GM21447 (cell line): ENCODE results near the gene RAB36.

Source experiments
- ATAC-seq: cut with Tn5 transposase; IDR thresholded peaks from one replicate; pipeline ENCODE4 v1.9.1; 2021; ENCODE audit not compliant: unreplicated experiment

RAB36 gene, protein sequence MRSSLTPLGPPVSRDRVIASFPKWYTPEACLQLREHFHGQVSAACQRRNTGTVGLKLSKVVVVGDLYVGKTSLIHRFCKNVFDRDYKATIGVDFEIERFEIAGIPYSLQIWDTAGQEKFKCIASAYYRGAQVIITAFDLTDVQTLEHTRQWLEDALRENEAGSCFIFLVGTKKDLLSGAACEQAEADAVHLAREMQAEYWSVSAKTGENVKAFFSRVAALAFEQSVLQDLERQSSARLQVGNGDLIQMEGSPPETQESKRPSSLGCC

DNA sequence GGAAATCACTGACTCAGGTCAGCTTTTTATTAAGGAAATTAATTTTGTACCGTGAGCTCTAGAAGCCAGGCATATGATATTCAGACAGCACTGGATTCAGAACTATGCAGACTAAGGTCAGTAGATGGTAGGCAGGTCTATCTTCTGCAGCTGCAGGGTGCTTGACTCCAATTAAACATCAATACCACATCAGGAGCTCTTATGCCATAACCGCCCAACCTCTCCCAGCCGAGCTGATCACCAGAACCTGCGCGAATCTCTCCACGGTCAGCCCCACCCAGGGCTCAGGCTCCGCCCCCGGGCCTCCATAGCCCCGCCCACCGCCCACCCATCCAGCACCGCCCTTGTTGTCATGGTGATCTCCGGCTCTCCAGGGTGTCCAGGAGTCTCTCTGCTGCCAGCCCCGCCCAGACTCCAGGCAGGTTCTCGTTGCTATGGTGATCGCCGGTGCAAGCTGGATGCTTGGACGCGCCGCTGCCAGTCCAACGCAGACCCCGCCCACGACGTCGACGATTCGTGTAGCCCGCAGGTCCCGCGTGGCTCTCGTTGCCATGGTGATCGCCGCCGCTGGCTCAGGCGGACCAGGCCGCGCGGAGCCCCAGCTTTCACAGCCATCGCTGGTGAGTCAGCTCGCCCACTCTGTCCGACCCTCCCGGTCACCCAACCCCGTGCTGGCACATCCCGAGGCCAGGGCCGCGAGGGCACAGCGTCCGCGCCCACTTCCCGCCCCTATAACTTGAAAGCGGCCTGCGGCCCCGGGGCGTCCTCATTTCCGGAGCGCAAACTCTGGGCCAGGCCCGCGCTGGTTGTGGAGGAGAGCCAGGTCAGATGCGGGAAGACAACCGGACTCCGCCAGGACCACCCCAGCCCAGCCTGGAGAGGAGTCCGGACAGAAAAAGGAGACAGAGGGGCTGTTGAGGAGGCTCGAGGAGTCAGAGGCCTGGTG lies at the start of gene RAB36:
Gene RAB36 (plus strand): TSS at position 546 of the 946 bp plus-strand sequence. CDS start 1,140 bp downstream, outside the sequence.
- ATAC-seq: no peak

DNA sequence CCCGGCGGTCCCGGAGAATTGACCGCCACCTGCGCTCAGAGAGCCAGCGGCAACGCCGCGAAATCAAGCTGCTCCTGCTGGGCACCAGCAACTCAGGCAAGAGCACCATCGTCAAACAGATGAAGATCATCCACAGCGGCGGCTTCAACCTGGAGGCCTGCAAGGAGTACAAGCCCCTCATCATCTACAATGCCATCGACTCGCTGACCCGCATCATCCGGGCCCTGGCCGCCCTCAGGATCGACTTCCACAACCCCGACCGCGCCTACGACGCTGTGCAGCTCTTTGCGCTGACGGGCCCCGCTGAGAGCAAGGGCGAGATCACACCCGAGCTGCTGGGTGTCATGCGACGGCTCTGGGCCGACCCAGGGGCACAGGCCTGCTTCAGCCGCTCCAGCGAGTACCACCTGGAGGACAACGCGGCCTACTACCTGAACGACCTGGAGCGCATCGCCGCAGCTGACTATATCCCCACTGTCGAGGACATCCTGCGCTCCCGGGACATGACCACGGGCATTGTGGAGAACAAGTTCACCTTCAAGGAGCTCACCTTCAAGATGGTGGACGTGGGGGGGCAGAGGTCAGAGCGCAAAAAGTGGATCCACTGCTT lies 49.4 kb upstream of the RAB36 start:
- no peak for ATAC-seq

DNA sequence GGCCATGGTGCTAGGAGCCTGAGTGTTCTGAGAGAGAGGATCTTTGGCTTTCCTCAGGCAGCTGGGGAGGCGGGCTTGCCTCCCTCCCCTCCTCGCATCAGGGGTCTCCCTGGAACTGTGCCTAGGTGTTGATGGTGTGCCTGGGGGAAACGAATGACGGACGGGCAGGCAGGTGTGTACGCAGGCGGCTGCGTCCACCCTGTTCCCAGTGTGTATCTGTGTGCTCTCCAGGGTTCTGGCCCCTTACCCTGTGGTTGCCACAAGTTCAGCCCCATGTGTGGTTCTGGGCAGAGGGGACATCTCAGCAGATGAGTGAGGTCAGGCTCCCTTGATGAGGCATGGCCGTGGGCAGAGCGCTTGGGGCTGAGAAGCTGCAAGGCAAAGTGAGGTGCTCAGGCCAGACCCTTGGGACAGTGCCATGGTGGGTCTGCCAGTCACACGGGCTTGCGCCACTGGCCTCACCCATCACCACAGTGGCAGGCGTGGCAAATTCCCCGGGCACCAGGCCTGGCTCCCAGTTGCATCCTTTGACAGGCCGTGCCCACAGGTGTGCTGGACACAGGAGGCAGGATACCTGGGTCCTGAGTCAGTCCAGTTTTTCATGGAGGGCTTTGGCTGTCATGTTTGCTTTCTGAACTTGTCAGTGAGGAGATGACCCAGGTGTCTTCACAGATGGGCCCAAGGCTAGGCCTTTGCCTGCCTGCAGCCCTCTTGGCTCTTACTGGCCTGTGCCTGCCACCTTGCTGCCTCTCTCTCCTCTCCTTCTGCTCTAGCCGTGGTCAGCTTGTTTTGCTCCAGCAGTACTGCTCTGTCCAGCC lies 47.7 kb upstream of the RAB36 start:
- ATAC-seq: no peak

DNA sequence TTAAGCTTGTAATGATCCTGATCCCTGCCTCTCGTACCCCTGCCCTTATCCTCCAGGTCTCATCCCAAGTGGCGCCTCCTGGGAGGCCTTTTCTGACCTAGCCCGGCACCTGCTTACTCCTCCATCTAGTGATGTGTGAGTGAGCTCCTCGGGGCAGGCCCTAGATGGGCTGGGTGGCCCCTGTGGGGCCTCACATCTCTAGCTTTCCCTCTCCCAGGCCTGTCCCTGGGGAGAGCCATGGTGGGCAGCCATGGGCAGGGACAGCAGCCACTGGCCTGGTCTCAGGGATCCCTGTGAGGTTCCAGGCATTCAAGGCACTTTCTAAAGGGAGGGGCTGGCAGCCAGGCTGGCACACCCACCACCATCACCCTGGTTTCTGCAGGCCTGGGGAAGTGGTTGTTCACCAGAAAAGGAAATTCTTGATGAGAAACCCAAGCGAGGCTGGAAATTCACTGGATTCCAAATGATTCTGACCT lies 47.0 kb upstream of the RAB36 start:
- no peak for ATAC-seq

DNA sequence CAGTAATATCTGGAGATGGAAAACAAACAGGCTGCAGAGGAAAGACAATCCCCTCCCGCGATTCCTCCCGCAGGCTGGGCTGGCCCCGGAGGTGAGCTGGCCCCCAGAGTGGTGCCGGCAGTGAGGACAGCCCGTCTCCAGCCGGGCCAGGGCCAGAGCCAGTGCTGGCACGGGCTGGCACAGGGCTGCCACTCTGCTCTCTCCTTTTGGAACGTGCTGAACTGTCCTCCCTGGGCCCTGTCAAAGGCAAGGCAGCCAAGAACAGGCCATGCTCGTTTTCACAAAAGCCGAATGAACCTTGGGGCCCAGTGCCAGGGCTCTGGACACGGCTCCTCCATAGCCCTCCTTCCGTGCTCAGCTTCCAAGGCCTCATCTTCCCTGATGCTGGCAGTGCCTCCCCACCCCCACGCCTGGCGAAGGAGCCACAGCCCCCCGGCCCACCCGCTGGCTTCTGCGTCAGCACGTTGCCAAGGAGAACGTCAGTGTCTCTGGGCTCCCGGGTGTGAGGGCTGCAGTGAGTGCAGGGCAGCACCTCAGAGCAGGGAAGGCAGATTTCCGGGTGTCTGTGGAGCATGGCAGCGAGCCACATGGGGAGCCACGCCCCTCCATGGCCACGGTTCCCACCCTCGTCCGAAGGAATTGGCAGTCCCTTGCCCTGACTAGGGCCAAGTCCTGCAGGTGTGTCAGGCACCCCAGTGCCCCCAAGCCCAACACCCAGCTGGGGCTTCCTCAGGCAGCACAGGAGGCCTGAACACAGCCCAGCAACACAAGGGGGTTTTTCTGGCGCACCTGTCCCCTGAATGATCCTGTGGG lies 46.4 kb upstream of the RAB36 start:
- no peak for ATAC-seq

DNA sequence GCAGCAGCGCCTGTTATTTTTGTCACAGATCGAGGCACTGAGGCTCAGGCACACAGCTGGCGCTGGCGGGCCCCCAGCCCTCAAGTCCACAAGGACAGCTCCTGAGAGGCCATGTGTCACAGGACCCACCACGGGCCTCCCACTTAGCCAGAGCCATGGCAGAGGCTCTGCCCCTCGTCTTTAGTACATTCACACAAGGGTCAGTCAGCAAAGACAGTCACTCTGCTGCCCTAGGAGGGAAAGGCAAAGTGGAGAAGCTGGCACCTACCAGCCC lies 45.8 kb upstream of the RAB36 start:
- ATAC-seq: no peak

DNA sequence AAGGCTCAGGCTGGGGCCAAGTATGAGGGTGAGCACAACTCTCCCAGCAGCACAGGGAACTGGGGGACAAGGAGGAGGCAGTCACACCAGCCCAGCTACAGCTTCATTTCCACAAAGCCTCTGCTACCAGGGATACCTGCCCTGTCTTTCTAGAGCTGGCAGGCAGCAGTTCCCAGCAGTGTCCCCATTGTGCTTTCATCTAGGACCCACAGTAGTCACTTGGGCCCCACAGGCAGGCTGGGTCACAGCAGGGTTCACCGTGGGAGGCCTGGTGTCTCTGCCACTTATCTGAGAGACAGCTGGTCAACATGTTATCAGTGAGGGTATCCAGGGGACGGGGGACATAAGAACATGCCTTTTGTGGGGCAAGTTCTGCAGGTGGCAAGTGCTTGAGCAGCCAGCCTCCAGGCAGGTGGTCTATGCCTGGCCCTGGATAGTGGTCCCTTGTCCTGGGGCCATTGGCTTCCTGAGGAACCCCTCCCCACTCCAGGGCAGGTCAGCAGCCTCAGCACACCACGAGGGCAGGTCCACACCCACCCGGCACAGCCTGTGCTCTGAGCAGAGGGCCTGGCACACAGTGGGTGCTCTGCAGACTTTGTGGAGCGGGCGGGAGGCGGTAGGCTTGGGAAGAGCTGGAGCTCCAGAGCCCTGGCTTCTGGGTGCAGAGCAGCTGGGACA lies 45.0 kb upstream of the RAB36 start:
- no peak for ATAC-seq

DNA sequence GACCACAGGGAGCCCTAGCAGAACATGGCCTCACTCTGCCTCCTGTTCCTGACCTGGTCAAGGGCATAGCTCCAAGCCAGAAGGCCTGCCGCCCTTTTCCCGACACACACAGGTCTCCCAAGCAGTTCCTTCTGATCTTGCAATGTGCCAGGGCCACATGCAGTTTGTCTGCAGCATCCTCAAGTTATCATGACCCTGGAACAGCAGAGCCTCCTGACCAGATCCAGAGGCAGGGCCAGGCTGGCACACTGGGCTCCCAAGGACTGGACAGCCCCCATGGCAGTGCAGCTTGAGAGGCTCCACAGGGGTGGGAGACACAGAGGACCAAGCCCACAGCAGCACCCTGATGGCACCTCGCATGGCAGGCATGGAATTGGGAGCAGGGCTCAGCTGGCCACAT lies 43.8 kb upstream of the RAB36 start:
- no peak for ATAC-seq

DNA sequence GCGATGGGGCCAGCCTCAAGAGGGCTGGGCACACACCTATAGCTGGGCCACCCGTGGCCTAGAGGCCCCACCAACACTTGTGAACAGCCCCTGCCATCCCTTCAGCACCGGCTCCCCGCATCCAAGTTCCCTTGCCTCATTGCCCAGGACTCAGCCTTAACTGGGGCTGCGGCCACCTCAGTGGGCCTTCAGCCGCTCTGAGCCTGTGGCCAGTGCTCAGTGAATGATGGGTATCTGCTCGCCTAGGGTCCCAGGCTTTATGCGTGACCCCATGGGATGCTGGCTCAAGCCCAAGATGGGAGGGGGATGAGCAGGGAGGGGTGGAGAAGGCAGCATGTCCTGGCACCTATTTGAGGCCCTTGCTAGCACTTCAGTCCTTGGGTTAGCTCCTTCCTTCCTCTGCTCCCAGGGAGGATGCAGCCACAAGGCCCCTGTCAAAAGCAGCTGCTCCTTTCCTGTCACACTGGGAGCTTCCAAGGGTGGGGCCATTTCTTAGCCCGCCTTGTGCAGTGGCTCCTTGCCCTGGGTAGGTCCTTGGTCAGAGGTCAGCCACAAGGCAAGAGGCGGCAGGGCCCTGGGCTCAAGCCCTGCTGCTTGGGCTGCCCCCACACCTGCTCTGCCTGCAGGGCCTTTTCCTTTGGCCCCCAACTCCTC lies 43.1 kb upstream of the RAB36 start:
- no peak for ATAC-seq

DNA sequence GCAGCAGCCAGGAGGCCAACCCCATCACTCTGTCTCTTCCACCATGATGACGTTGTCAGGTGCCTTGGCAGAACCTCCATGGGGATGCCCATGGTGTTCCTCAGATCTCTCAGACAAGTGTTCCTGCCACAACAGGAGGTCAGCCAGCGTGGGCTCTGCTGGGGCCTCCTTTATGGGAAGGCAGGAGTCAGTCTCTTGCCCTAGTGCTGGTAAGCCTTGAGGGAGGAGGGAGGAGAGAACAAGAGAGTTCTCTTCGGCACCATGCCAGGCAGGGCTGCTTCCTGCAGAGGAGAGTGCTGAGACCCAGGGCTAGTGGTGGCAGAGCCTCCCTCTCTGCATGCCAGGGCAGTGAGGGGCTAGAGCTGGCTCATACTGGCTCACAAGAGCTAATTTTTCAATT lies 42.5 kb upstream of the RAB36 start:
- no peak for ATAC-seq

DNA sequence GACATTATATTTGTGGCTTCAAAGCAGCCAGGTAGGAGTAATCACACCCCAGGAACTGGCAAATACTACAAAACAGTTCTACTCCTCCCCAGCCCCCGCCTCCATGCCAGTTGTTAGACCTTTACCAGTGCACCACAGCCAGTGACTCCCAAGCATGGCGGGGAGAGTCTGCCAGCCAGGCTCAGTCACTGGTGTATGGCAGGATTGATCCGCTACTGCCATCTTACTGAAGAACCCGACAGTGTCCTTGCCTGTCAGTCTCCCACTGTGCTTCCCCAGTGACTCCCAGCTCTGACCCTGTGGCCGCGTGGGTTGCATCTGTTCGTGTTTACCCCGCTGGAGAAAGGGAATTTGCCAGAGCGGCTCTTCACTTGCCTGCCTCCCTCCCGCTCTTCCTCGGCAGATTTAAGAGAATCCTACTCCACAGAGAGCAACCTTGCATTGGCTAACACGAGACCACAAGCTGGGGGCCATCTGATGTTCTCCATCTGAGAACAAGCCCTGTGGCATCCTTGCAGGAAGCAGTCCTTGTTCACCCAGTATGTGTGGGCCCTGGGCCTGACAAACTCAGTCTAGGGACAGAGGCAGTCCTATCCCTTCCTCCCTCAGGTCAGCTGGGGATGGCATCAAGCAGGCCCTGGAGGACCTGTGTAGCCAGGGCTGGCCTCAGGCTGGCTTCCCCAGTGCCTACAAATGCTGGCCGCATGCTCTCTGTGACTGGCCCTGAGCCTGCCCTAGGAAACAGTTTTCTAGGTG lies 41.9 kb upstream of the RAB36 start:
- no peak for ATAC-seq

DNA sequence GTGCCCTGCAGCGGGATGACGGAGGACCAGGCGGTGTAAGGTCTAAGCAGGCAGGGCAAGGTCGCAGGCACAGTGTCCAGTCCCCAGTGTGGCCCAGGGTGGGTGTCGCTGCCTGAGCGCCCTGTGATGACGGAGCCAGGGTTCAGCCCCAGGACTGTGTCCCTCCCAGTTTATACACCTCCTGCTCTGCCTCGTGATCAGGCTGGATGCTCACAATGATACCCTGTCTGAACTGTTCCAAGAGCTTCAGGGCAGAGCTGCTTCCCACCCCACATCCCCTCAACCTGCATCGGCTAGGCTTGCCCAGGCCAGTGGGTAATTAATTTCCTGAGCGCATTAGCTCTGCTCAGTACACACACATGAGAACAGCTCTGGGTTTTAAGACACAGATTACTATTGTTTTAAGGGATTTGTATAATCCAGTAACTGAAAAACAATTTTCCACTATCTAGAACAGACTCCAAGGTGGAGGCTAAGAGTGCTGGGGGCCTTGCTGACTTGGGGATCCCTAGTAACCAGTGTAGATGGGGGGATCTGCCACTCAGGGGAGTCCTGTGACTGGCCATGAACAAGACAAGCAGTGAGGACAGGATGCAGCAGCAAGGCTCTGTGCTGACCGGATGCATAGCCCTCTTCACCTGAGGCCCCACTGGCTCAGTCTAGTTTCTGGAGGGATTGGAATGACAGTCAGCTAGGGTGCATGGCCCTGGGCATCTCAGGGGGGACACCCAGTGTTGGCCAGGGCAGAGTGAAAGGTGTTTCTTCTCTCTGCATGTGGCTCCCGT lies 40.9 kb upstream of the RAB36 start:
- ATAC-seq: no peak

DNA sequence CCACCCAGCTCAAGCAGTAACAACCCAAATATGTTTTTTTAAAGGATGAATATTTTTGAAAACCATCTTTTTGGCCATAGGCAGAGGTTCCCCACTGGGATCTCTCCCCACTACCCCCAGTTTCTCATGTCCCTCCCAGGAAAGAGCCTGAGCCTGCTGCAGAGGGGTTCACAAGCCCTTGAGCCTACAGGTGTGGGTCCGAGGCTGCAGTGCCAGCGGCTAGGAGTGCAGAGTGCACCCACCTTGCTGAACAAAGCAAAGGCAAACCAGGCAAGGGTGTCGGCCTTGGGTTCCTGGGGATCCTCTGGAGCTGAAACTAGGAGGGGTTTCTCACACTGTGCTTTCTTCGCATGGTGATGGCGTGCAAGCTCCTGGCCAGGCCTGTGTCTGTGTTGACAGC lies 40.0 kb upstream of the RAB36 start:
- ATAC-seq: no peak

DNA sequence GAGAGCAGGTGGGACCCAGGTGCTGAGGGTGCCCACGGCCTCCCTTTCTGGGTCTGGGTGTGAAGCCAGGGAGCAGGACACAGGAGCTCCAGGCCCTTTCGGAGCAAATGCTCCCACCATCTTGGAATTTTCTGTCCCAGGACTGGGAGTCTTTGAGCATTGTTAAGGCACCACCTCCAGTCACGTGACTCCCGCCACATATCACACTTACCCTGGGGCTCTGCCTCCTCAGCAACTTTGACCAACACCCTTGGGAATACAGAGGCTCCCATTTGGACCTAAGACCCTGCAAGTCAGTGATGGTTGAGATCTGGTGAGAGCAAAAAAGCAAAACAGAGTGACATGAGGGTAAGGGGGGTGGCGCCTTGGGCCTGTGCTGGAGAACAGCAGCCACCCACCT lies 39.4 kb upstream of the RAB36 start:
- no peak for ATAC-seq

DNA sequence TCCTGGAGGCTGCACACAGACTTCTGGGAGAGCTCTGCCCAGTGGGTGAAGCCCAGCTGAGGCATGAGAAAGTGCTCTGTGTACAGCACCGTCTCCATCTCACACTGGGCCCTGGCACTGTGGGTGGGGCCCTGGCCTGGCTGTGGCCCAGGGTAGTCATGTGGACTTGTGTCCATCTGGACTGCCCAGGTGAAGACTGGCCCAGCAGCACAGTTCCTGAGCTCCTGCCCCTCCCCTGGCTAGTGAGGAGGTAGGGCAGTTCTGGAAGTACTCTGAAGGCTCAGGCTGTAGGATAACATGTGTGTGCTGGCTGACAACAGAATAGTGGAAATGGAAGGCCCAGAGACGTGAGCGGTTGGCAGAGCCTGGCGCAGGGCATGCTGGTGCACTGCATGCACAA lies 38.9 kb upstream of the RAB36 start:
- ATAC-seq: no peak

DNA sequence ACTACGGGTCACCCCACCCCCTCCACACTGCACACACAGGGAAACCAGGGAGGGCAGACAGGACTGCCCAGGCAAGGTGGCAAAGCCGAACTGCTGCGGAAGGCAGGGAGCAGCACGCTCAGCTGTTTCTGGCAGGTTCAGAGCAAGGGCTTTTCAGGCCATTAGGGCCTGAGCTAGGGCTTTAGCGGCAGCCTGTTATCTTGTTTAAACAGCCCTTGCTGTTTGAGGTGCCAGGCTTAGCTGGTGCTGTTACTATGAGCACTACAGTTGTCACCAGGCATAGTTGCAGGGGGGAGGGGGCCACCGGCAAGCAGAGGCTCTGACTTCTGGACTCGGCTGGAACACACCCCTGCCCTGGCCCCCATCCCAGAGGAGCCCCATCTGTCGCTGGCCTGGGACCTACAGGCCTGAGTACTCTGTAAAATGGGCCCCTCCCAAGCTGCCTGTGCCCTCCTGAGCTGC lies 38.3 kb upstream of the RAB36 start:
- no peak for ATAC-seq

DNA sequence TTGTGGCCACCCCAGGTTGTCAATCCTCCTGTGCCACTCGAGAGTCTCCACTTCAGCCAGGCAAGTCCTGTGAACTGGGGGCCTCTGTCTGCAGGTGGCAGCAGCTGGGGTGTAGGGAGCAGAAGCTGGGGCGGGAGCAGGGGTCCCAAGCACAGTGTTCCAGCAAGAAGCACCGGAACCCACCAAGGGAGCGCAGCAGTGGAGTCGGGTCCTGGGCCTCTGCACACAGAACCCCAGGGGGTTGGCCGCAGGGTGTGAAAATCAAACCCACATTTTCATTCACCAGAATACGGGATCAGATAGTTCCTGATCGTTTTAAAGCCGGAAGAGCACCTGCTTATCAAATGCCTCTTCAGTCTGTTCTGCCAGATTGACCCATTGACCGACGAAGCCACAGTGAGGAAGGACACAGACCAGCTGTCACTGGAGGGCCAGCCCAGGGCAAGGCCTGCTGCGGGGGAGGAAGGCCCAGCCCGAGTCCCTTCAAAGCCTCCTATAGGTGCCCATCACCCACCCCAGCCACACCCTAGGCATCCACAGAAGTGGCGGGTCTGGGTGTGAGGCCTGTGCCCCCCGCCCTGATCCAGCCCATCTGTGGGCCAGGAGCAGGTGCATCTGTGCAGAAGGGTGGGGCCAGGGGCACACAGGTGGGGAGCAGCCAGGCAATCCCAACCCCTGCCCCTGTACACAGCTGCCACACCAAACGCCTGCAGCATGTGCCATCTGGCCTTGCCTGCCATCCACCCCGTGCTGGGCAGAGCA lies 37.6 kb upstream of the RAB36 start:
- no peak for ATAC-seq
